Spleen (tissue), 7 donors: ENCODE data around the gene ACBD7.

ENCODE experiments used
- CTCF ChIP-seq, 11 experiments: fragments of 200-600 bp in 7 of 11; fragments of 450-650 bp in 4 of 11; sonication (generic) in 4 of 11; IDR thresholded peaks in 8 of 11; conservative IDR thresholded peaks in 3 of 11; 1 replicate in 7 of 11; 2 replicates in 4 of 11; pipeline versions ENCODE4 v1.4.0 to v1.8.0; 2016 to 2021; ENCODE audit warnings: antibody characterized with exemption in 11 of 11, inconsistent platforms in 4 of 11, mild to moderate bottlenecking in 1 of 11
- POLR2A ChIP-seq, 3 donors: fragments of 450-650 bp; IDR thresholded peaks; one replicate each; pipeline ENCODE4 v1.5.1; 2017; ENCODE audit warnings: antibody characterized with exemption in 3 of 3, mild to moderate bottlenecking in 1 of 3
- POLR2AphosphoS5 ChIP-seq, 3 donors: sonication (generic); formaldehyde crosslinking; IDR thresholded peaks; one replicate each; pipeline ENCODE4 v1.5.1; 2017; ENCODE audit warnings: antibody characterized with exemption in 3 of 3
- donor health status: DM: no; HTN: no; CAD: no; lungs with moderate emphysema.
- donor health status: DM: no; HTN: no; CAD: no.
- donor health status: DM: no; HTN: no; CAD: no.

DNA sequence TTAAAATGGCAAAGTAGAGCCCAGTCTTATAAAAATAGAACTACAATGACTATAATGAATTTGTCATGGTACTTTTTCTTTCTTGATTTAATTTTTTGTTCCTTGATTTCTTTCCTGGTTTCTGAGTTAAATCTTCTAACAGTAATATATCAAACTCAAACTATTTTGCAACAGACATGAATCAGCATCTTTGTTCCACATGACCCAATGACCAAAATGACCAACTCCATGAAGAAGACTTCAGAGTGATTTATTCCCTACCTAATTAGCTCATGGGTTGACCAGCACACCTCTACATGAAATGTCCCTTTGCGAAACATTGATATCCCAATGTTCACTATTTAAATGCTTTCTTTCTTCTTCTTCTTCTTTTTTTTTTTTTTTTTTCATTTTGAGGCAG is 49.1 kb upstream of the ACBD7 start:
- TF ChIP-seq CTCF (IDR thresholded peaks at IDR 0.05 in 8 of 11, conservative IDR thresholded peaks at IDR 0.05 in 3 of 11): no peak
- no peak for TF ChIP-seq POLR2A (IDR thresholded peaks at IDR 0.05)
- no peak for TF ChIP-seq POLR2AphosphoS5 (IDR thresholded peaks at IDR 0.05)
